HG03558 (cell line): ENCODE measurements around the gene GPRC5A.

Experiments
- ATAC-seq: cut with Tn5 transposase; IDR thresholded peaks from one replicate; pipeline ENCODE4 v1.9.1; 2021; ENCODE audit warnings: moderate number of reproducible peaks; ENCODE audit not compliant: unreplicated experiment; ENCODE audit errors: extremely low read depth

Gene GPRC5A

GRCh38 chr12:12934556-12934955, 43.2 kb downstream of the GPRC5A start:
- no peak for ATAC-seq

- ATAC-seq = no peak
These were observed 45.7 kb downstream of the GPRC5A start for GRCh38 chr12:12936983-12937491.

- no peak for ATAC-seq
These were observed 47.2 kb downstream of the GPRC5A start for GRCh38 chr12:12938541-12938940.

- ATAC-seq = no peak
These were observed 48.5 kb downstream of the GPRC5A start for GRCh38 chr12:12939888-12940287.

DNA sequence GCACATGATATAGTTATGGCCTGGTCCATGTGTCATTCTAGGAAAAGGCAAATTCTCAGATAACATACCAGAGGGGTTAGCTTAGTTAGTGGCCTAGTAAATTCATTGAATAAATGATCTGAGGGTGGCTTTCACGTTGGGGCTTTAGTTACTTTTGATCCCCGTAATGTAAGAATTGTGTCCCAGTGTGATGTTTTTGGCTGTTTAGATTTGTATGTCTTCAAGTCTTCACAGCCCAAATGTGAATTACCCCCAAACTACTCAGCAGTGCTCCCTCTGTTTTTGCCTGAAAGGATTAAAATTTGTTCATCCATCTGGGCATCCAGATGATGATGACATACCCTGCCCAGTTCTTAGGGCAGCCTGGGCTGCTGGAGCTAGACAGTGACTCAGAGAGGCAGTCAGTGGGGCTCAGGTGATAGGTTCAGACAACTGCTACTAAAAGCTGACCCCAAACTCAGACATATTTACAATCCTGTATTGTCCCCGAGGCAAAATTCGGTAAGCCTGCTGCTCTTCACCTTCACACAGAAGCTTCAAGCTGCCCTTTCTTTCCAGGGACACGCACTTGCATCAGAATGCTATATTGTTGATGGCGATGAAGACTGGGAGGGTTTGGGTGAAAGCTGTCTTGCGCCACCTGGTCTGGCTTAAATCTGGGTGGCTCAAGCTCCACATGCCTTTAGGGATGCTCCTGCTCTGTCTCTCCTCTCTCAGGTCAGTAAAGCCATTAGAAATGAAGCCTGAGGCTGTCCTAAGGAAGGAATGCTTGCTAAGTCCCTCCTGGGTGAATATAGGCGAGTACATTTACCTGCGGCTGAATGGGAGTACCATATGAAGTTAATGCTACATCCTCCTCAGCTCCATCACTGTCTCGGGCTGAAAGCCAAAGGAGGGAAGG, 50.3 kb downstream of the GPRC5A start:
- no peak for ATAC-seq

- no peak for ATAC-seq
These were observed 52.4 kb downstream of the GPRC5A start for GRCh38 chr12:12943586-12944260.

DNA sequence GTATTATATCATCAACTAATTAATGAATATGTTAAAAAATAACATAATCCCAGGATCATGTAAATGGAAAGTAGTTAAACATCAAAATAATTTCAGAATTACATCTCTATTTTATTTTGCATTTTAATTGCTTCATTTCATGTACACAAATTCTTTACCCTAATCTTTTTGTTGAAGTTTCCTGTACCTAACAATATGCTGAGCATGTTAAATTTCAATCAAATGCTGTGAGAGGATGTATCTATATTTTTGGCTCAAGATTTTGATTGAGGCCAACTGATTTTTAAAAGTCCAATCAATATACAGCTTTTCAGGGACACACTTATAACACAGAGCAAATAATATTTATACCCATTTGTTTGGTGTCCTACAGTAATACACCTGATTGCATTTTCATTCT, 54.2 kb downstream of the GPRC5A start:
- no peak for ATAC-seq

DNA sequence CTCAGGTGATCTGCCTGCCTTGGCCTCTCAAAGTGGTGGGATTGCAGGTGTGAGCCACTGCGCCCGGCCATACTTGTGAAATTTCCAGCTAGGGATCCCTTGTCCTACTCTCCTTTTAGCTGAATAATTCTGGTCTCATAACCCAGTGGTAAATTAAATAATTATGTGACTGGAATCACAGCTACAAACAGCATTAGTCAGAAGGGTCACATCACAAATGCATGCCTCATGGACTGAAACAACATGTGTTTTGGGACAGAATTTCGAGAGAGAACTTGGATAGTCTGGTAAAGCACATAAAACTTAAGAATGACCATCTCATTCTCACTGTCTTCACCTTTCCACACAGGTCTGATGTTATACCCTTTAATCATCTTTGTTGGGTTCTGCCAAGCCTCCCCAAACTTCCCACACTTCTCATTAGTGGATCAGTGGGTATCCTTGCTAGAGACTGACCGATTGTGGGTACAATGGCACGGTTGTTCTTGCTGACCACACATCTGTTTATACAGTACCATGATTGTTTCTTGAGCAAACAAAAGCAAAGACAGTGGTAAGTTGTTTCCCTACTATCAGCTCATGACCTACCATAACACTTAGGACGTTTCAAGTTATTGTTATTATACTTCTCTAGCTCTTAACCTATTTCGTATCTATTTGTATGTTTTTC, 55.5 kb downstream of the GPRC5A start:
- no peak for ATAC-seq

GRCh38 chr12:12947902-12948301, 56.5 kb downstream of the GPRC5A start:
- no peak for ATAC-seq

DNA sequence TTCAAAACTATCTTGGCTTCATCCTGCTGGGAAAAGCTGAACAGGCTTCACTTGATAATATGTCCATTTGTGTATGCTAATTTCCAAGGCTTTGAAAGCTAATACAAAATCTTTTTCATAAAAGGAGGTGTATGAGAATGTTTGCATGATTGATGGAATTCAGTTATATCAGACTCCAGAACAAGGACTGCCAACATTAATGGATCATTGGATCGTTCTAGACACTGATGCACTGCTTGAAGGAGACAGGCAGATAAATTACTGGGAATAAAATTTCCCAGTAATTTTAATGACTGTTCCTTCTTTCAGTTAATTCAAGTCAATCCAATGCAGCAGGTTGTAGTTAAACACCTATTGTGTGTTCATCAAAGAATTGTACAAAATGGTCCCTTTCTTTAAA, 60.1 kb downstream of the GPRC5A start:
- no peak for ATAC-seq

GRCh38 chr12:12952036-12952435, 60.7 kb downstream of the GPRC5A start, which contains the start of gene GPRC5D:
TSS of gene GPRC5D (minus strand) at chr12:12952170. CDS start at chr12:12950384, 1,786 bp downstream.
- ATAC-seq = no peak

- no peak for ATAC-seq
These were observed 63.0 kb downstream of the GPRC5A start for GRCh38 chr12:12954356-12954755.

- ATAC-seq = no peak
These were observed 63.7 kb downstream of the GPRC5A start for GRCh38 chr12:12954878-12955625.

DNA sequence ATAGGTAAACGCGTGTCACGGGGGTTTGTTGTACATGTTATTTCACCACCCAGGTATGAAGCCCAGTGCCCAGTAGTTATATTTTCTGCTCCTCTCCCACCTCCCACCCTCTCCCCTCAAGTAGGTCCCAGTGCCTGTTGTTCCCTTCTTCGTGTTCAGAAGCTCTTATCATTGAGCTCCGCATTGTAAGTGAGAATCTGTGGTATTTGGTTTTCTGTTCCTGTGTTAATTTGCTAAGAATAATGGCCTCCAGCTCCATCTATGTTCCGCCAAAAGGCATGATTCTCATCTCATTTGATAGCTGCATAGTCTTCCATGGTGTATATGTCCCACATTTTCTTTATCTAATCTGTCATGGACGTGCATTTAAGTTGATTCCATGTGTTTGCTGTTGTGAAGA, 67.5 kb downstream of the GPRC5A start:
- no peak for ATAC-seq

- no peak for ATAC-seq
These were observed 69.4 kb downstream of the GPRC5A start for GRCh38 chr12:12960639-12961209.

DNA sequence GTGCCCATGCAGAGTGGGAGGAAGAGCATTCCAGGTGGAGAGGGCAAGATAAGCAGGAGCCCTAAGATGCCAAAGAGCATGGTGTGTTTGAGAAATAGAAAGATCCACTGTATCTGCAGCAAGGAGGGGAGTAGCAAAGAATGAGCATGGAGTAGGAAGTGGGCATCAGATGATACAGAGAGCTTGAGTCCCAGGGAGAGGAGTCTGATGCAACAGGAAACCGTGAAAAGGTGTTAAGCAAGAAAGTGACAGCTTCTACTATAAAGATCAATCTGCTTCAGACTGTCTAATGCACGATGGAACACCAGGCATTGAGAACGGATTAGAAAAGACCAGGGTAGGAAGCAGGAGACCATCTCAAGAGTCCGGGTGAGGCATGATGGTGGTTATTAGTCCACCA, 72.9 kb downstream of the GPRC5A start:
- ATAC-seq = no peak

- ATAC-seq = no peak
These were observed 74.5 kb downstream of the GPRC5A start for GRCh38 chr12:12965836-12966235.
